HG03575 (cell line): ENCODE measurements around the gene APLF.

Source experiments
- ATAC-seq: cut with Tn5 transposase; IDR thresholded peaks from one replicate; pipeline ENCODE4 v1.9.1; 2021; ENCODE audit not compliant: unreplicated experiment, insufficient number of reproducible peaks, low FRiP score; ENCODE audit errors: extremely low read depth

APLF gene

GRCh38 chr2:68604077-68604476, 136.7 kb downstream of the APLF start:
- no peak for ATAC-seq

GRCh38 chr2:68605939-68606338, 138.6 kb downstream of the APLF start:
- no peak for ATAC-seq

GRCh38 chr2:68606759-68607158, 139.4 kb downstream of the APLF start:
- no peak for ATAC-seq

- no peak for ATAC-seq
Measured at GRCh38 chr2:68607837-68608236, 140.5 kb downstream of the APLF start.

GRCh38 chr2:68612765-68613519, 145.6 kb downstream of the APLF start:
- ATAC-seq = no peak

GRCh38 chr2:68620772-68621171, 153.4 kb downstream of the APLF start:
- ATAC-seq = no peak

- ATAC-seq = no peak
Measured at GRCh38 chr2:68623820-68624219, 156.4 kb downstream of the APLF start.

GRCh38 chr2:68627615-68628014, 160.2 kb downstream of the APLF start:
- no peak for ATAC-seq
